ENCODE results near the gene SORCS1. TPM values are rescaled to one million over a fixed set of nuclear protein-coding genes. Genes with fewer than 3 reads are reported as not detected.

SORCS1 gene
- total and polyA plus RNA-seq, 2 experiments from 2014 or later, result 2.9 to 8.9 TPM

DNA sequence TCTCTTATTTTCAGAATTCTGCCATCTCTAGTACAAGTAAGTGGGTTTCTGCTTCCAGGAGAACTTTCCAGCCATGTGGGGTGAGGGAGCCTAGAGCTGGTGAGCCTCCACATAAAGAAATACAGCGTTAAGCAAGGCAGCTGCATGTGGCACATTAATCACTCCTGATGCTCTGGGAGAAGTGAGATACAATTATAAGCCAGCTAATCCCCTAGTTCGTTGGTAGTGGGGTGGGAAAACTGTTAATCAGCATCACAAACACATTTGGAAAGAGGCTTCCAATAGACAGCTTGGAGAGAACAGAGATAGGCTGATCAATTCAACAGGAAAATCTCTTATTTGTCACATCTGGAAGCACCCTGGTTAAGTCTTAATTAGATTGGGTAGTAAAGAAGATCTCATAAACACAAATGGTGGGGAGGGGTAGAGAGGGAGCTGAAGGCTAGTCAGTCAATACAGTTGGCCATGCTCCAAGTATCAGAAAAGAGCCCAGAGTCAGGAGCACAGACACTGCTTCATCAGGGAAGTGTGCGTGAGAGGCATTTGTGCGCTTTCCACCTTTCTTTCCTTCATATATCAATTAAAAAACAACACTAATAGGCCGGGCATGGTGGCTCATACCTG lies 130.6 kb downstream of the SORCS1 start:
- Mint-ChIP-seq H3K4me3 (no peak overlapping the region), H3K4me1 (peaks cover 23% of the 10 kb centered on the region; the same call in 2 of the 3 replicates), H3K9me3 (no peaks in the 10 kb centered on the region), H3K27me3 (ENCODE audit: insufficient read depth, low read depth, poor library complexity) (peaks cover 2% of the 10 kb centered on the region), H3K36me3 (ENCODE audit: low read depth) (no peaks in the 10 kb centered on the region), H3K27ac (no peak overlapping the region; the same call in 1 of the 2 replicates)
- Histone ChIP-seq H3K36me3 (ENCODE audit: insufficient read depth) (no peaks in the 10 kb centered on the region), H3K4me2 (no peak overlapping the region), H4K20me1 (replicated peaks; ENCODE audit: insufficient read depth) (no peaks in the 10 kb centered on the region), H3K9me2 (ENCODE audit: insufficient read depth) (no peaks in the 10 kb centered on the region), H3K27me3 (ENCODE audit: insufficient read depth) (no peaks in the 10 kb centered on the region), H3K4me3 (no peak overlapping the region), H3K27ac (ENCODE audit: low read depth) (no peak overlapping the region), H3K4me1 (ENCODE audit: insufficient read depth) (peaks cover 3% of the 10 kb centered on the region), H3K79me2 (replicated peaks; ENCODE audit: insufficient read depth) (no peaks in the 10 kb centered on the region), H2AFZ (no peak overlapping the region), H3F3A (replicated peaks; ENCODE audit: low read depth) (no peaks in the 10 kb centered on the region)
- ATAC-seq, result no peak
- no peak for DNase-seq (ENCODE audit: low spot score)
- TF ChIP-seq POLR2AphosphoS5 (IDR thresholded peaks at IDR 0.05; ENCODE audit: low read depth) (no peak), ZNF462 (CRISPR knock-in tag; IDR thresholded peaks at IDR 0.05) (no peak), CREB1 (CRISPR knock-in tag; IDR thresholded peaks at IDR 0.05; ENCODE audit: low read depth) (no peak), CTCF (conservative IDR thresholded peaks at IDR 0.05; ENCODE audit: low read depth in 2 of 2) (no peak), EZH2 (IDR thresholded peaks at IDR 0.05; ENCODE audit: low read depth, unreplicated experiment) (no peak), EZH2phosphoT487 (IDR thresholded peaks at IDR 0.05; ENCODE audit: unreplicated experiment) (no peak), NANOG (IDR thresholded peaks at IDR 0.05; ENCODE audit: borderline replicate concordance) (no peak), ZNF114 (CRISPR knock-in tag; IDR thresholded peaks at IDR 0.05) (no peak), STAT1 (IDR thresholded peaks at IDR 0.05; ENCODE audit: unreplicated experiment) (no peak), JUNB (IDR thresholded peaks at IDR 0.05; ENCODE audit: unreplicated experiment) (no peak)
- TF ChIP-seq, protein P1, sequence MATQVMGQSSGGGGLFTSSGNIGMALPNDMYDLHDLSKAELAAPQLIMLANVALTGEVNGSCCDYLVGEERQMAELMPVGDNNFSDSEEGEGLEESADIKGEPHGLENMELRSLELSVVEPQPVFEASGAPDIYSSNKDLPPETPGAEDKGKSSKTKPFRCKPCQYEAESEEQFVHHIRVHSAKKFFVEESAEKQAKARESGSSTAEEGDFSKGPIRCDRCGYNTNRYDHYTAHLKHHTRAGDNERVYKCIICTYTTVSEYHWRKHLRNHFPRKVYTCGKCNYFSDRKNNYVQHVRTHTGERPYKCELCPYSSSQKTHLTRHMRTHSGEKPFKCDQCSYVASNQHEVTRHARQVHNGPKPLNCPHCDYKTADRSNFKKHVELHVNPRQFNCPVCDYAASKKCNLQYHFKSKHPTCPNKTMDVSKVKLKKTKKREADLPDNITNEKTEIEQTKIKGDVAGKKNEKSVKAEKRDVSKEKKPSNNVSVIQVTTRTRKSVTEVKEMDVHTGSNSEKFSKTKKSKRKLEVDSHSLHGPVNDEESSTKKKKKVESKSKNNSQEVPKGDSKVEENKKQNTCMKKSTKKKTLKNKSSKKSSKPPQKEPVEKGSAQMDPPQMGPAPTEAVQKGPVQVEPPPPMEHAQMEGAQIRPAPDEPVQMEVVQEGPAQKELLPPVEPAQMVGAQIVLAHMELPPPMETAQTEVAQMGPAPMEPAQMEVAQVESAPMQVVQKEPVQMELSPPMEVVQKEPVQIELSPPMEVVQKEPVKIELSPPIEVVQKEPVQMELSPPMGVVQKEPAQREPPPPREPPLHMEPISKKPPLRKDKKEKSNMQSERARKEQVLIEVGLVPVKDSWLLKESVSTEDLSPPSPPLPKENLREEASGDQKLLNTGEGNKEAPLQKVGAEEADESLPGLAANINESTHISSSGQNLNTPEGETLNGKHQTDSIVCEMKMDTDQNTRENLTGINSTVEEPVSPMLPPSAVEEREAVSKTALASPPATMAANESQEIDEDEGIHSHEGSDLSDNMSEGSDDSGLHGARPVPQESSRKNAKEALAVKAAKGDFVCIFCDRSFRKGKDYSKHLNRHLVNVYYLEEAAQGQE (IDR thresholded peaks at IDR 0.05; ENCODE audit: unreplicated experiment), result no peak

All from GM23338 (cell line).